SK-N-SH treated with all-trans-retinoic acid at 6 μM for 48 hours (cell line): ENCODE measurements around the gene ADAM8.

Experiments used
- ATAC-seq: fragments of 200-7000 bp; cut with Tn5 transposase; 3 replicates; pipeline ENCODE4 v1.9.1; 2020; ENCODE audit warnings: mild to moderate bottlenecking, moderate library complexity
- BACH2 ChIP-seq: fragments of 250-450 bp; sonication (Bioruptor Pico); IDR thresholded peaks from 2 replicates; pipeline ENCODE4 v1.9.0; 2021; ENCODE audit warnings: mild to moderate bottlenecking, borderline replicate concordance
- CREB5 ChIP-seq: fragments of 250-450 bp; sonication (Bioruptor Pico); IDR thresholded peaks from 2 replicates; pipeline ENCODE4 v1.5.1; 2020; ENCODE audit warnings: low read depth, mild to moderate bottlenecking, moderate library complexity
- CSDC2 ChIP-seq: fragments of 250-450 bp; sonication (Bioruptor Pico); IDR thresholded peaks from 2 replicates; pipeline ENCODE4 v1.5.0; 2020; ENCODE audit warnings: mild to moderate bottlenecking, moderate library complexity
- CSRNP3 ChIP-seq: fragments of 250-450 bp; sonication (Bioruptor Pico); IDR thresholded peaks from 2 replicates; pipeline ENCODE4 v1.5.1; 2021; ENCODE audit warnings: mild to moderate bottlenecking, moderate library complexity
- ESRRG ChIP-seq: fragments of 250-450 bp; sonication (Bioruptor Pico); IDR thresholded peaks from 2 replicates; pipeline ENCODE4 v1.6.1; 2021; ENCODE audit warnings: mild to moderate bottlenecking
- GLIS3 ChIP-seq: fragments of 250-450 bp; sonication (Bioruptor Pico); IDR thresholded peaks from 2 replicates; pipeline ENCODE4 v1.5.0; 2020; ENCODE audit warnings: mild to moderate bottlenecking, moderate library complexity
- ISL1 ChIP-seq: fragments of 250-450 bp; sonication (Bioruptor Pico); IDR thresholded peaks from 2 replicates; pipeline ENCODE4 v2.1.2; 2022; ENCODE audit warnings: mild to moderate bottlenecking, moderate library complexity
- OSR1 ChIP-seq: fragments of 250-450 bp; sonication (Bioruptor Pico); IDR thresholded peaks from 2 replicates; pipeline ENCODE4 v1.8.0; 2022; ENCODE audit warnings: moderate library complexity, mild to moderate bottlenecking, inconsistent platforms
- POU6F1 ChIP-seq: fragments of 250-450 bp; sonication (Bioruptor Pico); IDR thresholded peaks from 2 replicates; pipeline ENCODE4 v1.8.0; 2021; ENCODE audit warnings: low read depth, mild to moderate bottlenecking, moderate library complexity, borderline replicate concordance
- PPARA ChIP-seq: fragments of 250-450 bp; sonication (Bioruptor Pico); IDR thresholded peaks from 2 replicates; pipeline ENCODE4 v1.5.0; 2020; ENCODE audit warnings: mild to moderate bottlenecking, borderline replicate concordance
- RARB ChIP-seq: fragments of 250-450 bp; sonication (Bioruptor Pico); IDR thresholded peaks from 2 replicates; pipeline ENCODE4 v1.8.0; 2021; ENCODE audit warnings: mild to moderate bottlenecking, moderate library complexity
- SNAI2 ChIP-seq: fragments of 250-450 bp; sonication (Bioruptor Pico); IDR thresholded peaks from 2 replicates; pipeline ENCODE4 v1.5.0; 2020; ENCODE audit warnings: mild to moderate bottlenecking, moderate library complexity
- TCF4 ChIP-seq: fragments of 250-450 bp; sonication (Bioruptor Pico); IDR thresholded peaks from 2 replicates; pipeline ENCODE4 v1.8.0; 2021; ENCODE audit warnings: mild to moderate bottlenecking, moderate library complexity, borderline replicate concordance
- TSHZ2 ChIP-seq: fragments of 250-450 bp; sonication (Bioruptor Pico); IDR thresholded peaks from 2 replicates; pipeline ENCODE4 v1.5.0; 2020; ENCODE audit warnings: mild to moderate bottlenecking, moderate library complexity
- ZC3H10 ChIP-seq: fragments of 250-450 bp; sonication (Bioruptor Pico); IDR thresholded peaks from 2 replicates; pipeline ENCODE4 v1.5.1; 2021; ENCODE audit warnings: mild to moderate bottlenecking, moderate library complexity
- ZNF565 ChIP-seq: fragments of 450-650 bp; formaldehyde crosslinking; conservative IDR thresholded peaks from 2 replicates; pipeline ENCODE4 v1.5.0; 2020; ENCODE audit warnings: low read depth, mild to moderate bottlenecking, moderate library complexity
- ZNF70 ChIP-seq: fragments of 450-650 bp; formaldehyde crosslinking; IDR thresholded peaks from 2 replicates; pipeline ENCODE4 v1.5.0; 2020; ENCODE audit warnings: mild to moderate bottlenecking, moderate library complexity
- ZNF8 ChIP-seq: fragments of 450-650 bp; formaldehyde crosslinking; IDR thresholded peaks from 2 replicates; pipeline ENCODE4 v1.5.0; 2020; ENCODE audit warnings: mild to moderate bottlenecking, moderate library complexity

The ADAM8 gene

GRCh38 chr10:133313192-133313591 is 36.5 kb upstream of the ADAM8 start:
- no peak for ATAC-seq
- no peak for TF ChIP-seq CREB5
- TF ChIP-seq, all 23 proteins: peak for 0

GRCh38 chr10:133312769-133313145 is 36.1 kb upstream of the ADAM8 start:
- no peak for TF ChIP-seq ZC3H10 (CRISPR knock-in tag)
- TF ChIP-seq TSHZ2 (CRISPR knock-in tag): no peak
- ATAC-seq: no peak

- TF ChIP-seq POU6F1 (CRISPR knock-in tag) (no peak), ZNF8 (CRISPR knock-in tag) (no peak), CREB5 (no peak), CSDC2 (CRISPR knock-in tag) (no peak), OSR1 (no peak), TSHZ2 (CRISPR knock-in tag) (no peak), ZNF70 (CRISPR knock-in tag) (no peak), ESRRG (CRISPR knock-in tag) (no peak), BACH2 (CRISPR knock-in tag) (no peak), ISL1 (no peak), ZC3H10 (CRISPR knock-in tag) (no peak), SNAI2 (CRISPR knock-in tag) (no peak), RARB (CRISPR knock-in tag) (no peak), CSRNP3 (CRISPR knock-in tag) (no peak), GLIS3 (CRISPR knock-in tag) (no peak), PPARA (CRISPR knock-in tag) (no peak), TCF4 (CRISPR knock-in tag) (no peak), ZNF565 (no peak)
- no peak for ATAC-seq
Observed at GRCh38 chr10:133312016-133312768, 35.5 kb upstream of the ADAM8 start.
